VCaP (cell line): Measurements from ENCODE around the gene DUSP15.
A peak's percentile ranks its signal among the peaks of the same experiment; 100 is the strongest.
"Not testable (repeated sequence)": the region's sequence is repeated elsewhere in the genome, so short reads cannot be mapped to it uniquely, and the experiment has no call there.

Experiments
- H3K27ac ChIP-seq: fragments of 450-650 bp; 2 replicates; pipeline ENCODE4 v1.5.1; 2017
- CTCF ChIP-seq: fragments of 450-650 bp; conservative IDR thresholded peaks from 2 replicates; pipeline ENCODE4 v1.5.1; 2017; ENCODE audit warnings: mild to moderate bottlenecking, moderate library complexity

Gene DUSP15

GRCh38 chr20:31821427-31821826 lies 48.9 kb downstream of the DUSP15 start:
- no peak for TF ChIP-seq CTCF
- no peak overlapping the region for H3K27ac ChIP-seq

- no peak overlapping the region for H3K27ac ChIP-seq
- TF ChIP-seq CTCF, result no peak
Observed at GRCh38 chr20:31820228-31820627, 50.1 kb downstream of the DUSP15 start.

- no peak within 1 kb of the TSS for H3K27ac ChIP-seq
- no peak for TF ChIP-seq CTCF
Observed at GRCh38 chr20:31819083-31819784, 51.1 kb downstream of the DUSP15 start, which contains the start of gene MYLK2. MYLK2 (plus strand) TSS chr20:31819356; CDS start chr20:31819581, 225 bp downstream.

- no peak for TF ChIP-seq CTCF
- no peak overlapping the region for H3K27ac ChIP-seq
Observed at GRCh38 chr20:31818376-31818908, 51.9 kb downstream of the DUSP15 start.

- TF ChIP-seq CTCF, result no peak
- no peak overlapping the region for H3K27ac ChIP-seq
Observed at GRCh38 chr20:31817461-31817860, 52.9 kb downstream of the DUSP15 start.

- no peak for TF ChIP-seq CTCF
- peak overlapping the region; percentile 59; the same call in 1 of the 2 replicates for H3K27ac ChIP-seq
Observed at GRCh38 chr20:31816221-31816620, 54.1 kb downstream of the DUSP15 start.

- peak overlapping the region; percentile 59 for H3K27ac ChIP-seq
- TF ChIP-seq CTCF, result no peak
Observed at GRCh38 chr20:31815408-31816188, 54.7 kb downstream of the DUSP15 start.

- not testable (repeated sequence) for H3K27ac ChIP-seq
Observed at GRCh38 chr20:31814142-31814541, 56.2 kb downstream of the DUSP15 start.
